NCI-H2107 treated with DMSO at 0.1 percent for 48 hours (cell line): ENCODE data around the gene DLG4.

Experiments
- DNase-seq: peaks from one replicate; lab custom pipeline; 2025; ENCODE audit not compliant: unreplicated experiment; lab: John Stamatoyannopoulos, UW

The DLG4 gene

DNA sequence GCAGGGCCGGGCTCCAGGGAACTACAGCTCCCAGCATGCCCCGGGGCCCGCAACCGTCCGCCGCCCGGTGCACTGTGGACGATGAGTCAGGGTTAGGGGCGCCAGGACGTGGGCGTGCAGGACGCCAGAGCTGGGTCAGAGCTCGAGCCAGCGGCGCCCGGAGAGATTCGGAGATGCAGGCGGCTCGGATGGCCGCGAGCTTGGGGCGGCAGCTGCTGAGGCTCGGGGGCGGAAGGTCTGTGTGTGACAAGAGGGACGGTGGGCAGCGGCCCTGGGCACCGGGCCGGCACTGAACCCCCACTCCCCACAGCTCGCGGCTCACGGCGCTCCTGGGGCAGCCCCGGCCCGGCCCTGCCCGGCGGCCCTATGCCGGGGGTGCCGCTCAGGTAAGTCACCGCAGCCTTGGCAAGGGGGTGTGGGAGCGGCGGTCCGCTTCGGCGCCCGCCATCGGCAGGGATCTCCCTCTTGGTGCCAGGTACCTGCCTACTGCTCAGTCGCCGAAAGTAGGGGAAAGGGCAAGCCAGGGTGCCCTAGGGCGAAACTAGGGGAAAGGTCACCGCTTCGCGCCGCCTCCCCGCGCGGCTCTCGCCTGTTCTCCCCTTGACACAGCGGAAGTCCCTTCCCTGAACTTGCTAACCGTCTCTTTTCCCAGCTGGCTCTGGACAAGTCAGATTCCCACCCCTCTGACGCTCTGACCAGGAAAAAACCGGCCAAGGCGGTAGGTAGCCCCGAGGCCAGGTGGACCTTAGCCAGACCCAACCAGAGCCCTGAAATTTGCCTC lies at the start of gene DLG4, which contains the start of gene ACADVL:
TSS of gene DLG4 (minus strand) at position 25 of the 781 bp plus-strand sequence.
TSS of gene ACADVL (plus strand) at position 127 of the 781 bp plus-strand sequence. CDS start at position 174, 47 bp downstream.
- no peak for DNase-seq

DNA sequence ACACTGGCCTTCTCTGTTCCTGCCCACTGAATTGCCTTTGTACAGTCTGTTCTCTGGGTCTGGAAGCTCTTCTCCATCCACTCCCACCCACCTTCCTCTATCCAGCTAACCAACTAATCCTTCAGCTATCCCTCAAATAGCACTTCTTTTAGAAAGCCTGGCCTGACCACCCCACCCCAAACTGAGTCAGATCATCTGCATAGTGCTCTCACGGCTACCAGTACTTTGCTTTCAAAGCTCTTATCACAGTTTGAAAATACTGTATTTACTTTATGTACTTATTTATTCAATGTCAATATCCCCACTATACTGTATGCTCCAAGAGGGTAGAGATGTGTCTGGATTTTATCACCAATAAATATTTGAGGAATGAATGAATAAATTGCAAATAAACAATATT lies 47.1 kb upstream of the DLG4 start:
- DNase-seq = no peak

DNA sequence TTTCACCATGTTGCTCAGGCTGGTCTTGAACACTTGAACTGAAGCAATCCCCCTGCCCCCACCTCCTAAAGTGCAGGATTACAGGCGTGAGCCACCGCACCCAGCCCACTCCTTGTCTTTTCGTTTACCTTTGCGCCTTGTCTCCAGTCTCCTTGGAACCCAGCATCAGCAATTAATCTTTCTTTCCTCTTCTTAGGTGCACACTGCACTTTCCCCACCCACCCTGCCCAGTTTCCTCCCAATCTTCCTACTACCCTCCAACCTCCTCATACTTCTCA lies 44.1 kb upstream of the DLG4 start:
- no peak for DNase-seq

DNA sequence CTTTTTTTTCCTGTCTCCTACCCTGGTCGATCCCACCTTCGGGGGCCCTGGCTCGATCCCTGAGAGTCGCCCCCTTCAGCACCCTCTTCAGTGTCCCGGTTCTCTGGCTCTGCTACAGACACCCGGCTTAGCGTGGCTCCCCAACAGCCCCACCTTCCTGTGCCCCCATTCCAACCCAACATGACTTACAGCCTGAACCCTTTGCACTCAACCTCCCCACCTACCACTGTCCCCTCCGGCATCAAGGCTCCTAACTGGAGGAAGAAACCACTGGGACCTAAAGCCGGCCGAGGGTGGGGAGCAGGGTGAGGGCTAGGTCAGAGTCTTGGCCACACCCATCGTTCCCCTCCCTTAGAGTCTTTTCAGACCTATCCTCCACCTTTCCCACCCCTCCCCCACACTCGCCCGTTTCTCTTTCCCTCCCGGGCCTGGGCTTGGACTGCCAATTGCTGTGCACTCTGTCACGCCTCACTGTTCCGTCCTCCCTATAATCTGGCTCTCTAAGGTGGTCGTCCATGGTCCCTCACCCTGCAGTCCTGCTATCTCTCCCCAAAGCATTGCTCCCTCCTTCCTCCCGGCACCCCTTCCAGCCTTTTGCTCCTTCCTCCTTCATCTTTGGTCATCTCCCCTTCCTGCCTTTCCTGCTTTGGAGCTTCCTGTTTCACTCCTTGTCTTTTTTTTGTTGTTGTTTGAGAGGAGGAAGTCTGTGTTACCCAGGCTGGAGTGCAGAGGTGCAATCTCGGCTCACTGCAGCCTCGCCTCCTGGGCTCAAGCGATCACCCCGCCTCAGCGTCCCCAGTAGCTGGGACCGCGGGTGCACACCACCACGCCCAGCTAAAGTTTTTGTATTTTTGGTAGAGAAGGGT lies 43.5 kb upstream of the DLG4 start:
- DNase-seq = peak; percentile 10

DNA sequence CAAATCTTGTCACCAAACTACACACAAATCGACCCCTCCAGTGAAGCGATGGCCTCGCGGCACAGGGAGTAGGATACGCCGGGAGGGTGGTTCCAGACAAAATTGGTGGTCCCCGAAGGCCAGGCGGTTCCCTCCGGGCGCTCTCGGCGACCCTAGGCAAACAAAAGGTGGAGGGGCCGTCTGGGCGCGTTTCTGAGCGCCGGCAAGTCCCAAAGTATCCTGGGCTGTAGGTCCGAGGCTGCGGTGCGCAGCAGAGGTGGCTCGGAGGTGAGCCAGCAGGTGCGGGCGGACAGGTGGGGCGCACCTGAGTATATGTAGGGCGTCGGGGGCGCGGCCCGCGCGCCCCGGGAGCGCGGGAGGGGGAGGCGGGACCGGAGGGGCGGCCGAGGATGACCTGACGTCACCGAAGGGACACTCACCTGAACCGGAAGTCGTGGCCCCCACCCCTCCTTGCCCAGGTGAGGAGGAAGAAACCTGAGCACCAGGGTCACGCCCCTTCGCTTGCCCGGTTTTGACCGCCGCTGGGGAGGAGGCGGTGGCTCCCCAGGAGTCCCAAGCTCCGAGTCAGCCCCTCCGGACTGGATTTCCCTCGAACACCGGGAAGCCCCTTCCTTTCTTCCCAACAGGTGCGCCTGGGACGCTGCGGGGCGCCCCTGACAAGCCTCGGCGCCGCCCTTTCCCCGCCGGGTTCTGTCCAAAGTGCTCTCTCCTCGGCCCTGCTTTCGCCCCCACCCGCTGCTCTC lies 42.7 kb upstream of the DLG4 start, which contains the start of gene CLDN7:
TSS of gene CLDN7 (minus strand) at position 287 of the 743 bp plus-strand sequence. CDS start 435 bp downstream, outside the sequence.
- DNase-seq = peak; percentile 33

DNA sequence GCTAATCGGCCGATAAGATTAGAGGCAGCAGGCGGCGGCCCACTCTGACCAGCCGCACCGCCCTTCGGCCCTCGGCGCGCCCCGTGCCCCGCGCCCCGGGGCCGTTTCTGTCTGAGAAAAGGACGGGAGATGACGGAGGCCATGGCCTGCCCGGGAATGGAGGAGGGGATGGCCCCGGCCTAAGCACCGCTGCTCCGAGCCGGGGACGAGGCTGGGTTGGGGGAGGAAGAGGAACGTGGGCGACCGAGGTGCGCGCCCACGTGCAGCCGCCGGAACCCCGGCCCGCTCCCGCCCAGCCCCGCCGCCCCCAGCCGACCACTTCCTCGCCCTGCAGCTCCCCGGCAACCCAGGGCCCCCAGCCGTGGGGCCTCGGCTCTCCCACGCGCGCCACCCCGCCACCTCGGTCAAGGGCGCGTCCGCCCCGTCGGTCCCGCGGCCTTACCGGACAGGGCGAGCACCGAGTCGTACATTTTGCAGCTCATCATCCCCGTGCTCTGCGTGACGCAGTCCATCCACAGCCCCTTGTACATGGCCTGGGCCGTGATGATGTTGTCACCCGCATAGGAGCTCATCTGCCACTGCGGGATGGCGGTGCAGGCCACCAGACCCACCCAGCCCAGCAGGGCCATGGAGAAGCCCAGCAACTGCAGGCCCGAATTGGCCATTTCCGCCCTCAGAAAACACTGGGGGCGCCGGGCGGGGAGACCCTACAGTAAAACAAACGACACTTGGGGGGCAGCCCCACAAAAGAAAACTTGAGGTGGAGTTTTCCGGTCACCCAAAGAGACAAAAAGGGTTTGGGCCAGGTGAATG lies 41.9 kb upstream of the DLG4 start:
- DNase-seq = no peak

DNA sequence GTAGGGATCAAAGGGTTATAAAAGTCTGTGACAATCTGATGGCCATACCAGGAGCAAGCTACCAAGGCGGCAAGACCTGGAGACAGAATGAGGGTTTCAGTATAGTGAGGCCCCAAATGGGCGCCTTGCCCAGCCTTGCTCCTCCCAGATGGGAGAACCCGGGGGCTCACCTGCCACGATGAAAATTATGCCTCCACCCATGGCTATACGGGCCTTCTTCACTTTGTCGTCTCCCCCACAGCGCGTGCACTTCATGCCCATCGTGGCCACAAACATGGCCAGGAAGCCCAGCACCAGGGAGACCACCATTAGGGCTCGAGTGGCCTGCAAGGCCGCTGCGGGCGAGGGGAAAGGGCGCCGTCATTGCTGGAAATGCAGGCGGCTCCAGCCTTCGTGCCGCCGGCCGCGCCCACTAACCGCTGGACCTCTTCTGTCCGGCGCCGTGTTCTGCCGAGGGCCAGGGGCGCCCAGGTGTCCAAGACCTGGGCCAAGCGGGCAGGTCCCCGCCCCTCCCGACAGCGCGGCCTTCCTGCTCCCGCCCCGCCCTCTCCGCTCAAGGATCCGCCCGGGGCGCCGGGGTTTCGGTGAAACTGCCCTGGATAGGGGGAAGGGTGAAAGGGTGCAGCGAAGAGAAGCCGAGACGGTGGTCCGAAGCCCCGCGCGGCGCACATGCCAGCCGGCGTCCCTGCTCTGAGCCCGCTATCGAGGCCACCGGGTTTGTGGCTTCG lies 41.2 kb upstream of the DLG4 start:
- DNase-seq = no peak

DNA sequence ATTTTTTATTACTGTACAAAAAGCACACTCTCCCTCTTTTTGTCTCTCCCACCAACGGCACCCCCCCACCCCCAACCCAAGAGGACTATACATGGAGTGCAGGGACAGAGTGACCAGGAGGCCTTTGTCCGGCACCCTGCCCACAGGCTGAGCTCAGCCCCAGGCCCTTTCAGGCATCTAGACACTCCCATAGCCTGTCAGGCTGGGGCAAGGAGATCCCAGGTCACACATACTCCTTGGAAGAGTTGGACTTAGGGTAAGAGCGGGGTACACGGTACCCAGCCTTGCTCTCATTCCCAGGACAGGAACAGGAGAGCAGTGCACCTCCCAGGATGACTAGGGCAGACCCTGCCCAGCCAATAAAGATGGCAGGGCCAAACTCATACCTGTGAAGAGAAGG lies 40.5 kb upstream of the DLG4 start:
- DNase-seq = no peak

DNA sequence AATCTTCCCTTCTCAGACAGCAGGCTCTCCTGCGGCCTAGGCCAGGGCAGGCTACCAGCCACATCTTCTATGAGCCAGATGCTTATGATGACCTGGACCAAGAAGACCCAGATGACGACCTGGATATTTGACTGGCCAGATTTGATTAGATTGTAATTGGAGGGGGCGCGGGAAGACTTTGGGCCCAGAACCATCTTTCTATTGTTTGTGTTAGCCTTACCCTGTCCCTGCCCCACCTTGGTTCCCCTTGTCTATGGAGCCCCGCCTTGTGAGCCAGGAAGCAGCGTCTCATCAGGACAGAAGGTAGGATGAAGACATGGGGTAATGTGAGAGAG lies 39.9 kb upstream of the DLG4 start:
- DNase-seq = no peak

DNA sequence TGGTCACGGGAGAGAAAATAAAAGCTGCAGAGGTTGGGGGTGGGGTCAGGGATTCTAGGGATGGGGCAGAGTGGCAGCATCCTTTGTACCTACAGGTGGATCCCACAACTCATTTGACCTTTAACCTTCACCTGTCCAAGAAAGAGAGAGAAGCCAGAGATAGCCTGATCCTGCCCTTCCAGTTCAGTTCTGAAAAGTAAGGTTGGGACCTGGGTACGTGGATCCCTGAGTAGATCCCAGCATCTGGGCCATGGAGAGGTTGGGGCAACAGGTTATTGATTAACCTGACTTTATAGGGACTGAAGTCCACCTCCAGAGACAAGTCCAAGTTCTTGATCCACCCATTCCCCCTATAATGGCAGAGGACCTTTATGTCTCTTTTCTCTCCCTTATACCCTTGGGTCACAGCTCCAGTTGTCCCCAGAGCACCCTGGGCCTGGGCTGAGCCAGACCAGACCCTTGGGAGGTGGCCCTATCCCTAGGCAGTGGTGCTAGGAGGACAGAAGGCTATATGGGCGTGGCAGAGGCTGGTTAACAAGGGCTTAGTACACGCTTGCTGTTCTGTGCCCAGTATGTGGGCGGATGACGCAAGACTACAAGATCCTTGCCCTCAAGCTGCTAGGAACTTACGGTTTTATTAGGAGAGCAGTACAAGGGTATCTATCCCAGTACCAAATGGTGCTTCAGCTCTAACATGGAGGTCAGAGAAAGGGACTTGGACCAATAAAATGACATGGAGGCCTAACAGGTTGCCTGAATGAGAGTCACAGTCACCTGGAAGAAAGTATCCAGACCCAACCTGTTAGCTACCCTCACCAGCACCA lies 39.3 kb upstream of the DLG4 start:
- no peak for DNase-seq

DNA sequence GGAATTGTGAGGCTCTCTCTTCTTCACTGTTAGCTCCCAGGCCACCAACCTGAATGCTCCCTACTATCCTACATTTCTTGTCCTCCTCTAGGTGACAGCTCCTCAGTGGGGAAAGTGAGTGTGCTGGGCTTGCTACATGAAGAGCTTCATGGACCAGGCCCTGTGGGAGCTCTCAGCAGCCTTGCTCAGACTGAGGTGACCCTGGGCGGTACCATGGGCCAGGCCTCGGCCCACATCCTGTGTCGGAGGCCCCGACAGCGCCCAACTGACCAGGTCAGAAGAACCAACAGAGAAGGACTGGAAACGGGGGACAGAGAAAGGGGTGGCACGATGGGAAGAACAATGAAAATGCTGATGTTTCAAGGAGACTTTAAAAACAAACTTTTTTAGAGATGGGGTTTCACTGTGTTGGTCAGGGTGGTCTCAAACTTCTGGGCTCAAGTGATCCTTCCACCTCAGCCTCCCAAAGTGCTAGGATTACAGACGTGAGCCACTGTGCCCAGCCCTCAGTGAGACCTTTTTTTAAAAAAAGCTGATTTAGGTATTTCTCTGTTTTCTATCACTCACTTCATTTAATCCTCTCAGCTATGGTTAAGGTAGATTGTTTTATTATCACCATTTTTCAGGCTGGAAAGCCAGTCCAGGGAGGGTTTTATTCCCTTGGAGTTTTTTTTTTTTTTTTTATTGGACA lies 37.3 kb upstream of the DLG4 start:
- no peak for DNase-seq

DNA sequence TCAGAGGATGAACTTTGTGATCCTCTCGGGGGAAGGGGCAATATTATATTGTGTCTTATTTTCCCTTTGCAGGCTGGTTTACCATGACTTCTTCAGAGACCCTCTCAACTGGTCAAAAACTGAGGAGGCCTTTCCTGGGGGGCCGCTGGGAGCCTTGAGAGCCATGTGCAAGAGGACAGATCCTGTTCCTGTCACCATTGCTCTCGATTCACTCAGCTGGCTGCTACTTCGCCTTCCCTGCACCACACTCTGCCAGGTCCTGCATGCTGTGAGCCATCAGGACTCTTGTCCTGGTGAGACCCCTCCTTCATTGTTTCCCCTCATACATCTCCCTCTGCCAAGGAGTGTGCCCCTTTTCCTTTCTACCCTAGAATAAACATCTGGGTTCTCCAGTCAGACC lies 34.9 kb upstream of the DLG4 start:
- no peak for DNase-seq

DNA sequence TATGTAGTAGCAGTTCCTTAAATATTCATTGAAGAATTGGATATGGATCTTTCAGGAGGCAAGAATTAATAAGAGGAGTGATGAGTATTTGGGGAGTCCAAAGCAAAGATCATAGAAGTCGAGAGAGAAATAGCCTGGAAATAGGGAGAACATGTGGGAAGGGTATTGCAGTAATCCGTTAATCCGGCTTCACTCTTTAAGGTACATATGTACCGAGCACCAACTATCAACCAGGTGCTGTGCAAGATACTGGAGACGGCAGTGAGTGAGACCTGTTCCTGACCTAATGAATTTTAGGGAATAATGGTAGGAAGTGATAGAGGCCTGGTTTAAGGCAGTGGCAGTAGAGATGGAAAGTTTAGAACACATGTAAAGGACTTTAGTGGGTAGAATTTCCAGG lies 33.4 kb upstream of the DLG4 start:
- no peak for DNase-seq

DNA sequence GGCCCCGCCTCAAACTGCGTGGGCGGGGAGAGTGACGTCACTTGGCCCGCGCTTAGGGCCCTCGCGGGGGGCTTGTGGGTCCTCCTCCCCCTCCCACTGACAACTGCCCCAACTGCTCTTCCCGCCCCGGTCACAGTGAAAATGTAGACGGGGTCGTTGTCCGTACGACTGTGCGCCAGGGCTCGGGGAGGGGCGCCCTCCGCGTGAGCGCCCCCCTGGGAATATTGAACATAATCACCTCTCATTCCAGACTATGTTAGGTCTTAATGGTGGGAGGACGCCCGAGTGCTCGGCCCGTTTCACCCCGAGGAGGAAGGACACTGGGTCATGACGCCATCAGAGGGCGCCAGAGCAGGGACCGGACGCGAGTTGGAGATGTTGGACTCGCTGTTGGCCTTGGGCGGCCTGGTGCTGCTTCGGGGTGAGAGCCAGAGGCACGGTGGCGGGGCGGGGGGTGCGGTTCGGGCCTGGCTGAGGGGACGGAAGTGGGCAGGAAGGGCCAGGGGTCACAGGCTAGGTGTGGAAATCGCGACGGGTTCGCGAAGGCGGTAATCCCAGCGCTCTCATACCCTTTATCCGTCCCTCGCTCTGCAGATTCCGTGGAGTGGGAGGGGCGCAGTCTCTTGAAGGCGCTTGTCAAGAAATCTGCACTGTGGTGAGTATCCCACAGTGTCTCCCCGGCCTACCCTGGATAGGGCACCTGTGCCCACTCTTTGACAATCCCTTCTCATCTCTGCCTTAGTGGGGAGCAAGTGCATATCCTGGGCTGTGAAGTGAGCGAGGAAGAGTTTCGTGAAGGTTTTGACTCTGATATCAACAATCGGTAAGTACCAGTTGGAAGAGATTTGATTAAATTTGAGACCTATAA lies 32.8 kb upstream of the DLG4 start, which contains the start of gene ELP5:
TSS of gene ELP5 (plus strand) at position 40 of the 868 bp plus-strand sequence. CDS start at position 376, 336 bp downstream.
- DNase-seq = peak; percentile 58

DNA sequence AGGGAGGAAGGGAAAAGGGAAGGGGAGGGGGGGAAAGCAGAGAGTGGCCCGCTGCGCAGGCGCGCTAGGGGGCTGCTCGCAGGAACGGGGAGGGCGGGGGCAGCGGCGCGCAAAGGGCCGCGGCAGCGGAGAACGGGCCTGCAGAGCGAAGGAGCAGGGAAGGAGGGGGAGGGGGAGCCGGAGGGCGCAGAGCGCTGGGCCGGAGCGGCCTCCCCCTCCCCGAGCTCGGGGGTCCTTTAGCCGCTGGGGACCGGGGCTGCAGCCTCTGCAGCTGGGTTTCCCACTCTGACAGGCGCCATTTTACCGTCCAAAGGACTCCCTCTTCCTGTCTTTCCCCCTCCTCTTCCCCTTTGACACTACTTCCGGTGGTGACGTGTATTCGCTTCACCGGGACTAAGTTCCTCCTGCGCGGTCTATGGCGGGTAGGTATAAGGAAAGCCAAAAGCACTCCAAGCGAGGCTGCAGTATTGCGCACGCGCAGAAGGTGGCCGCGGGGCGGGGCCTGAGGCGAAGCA lies 32.1 kb upstream of the DLG4 start, which contains the start of gene CTDNEP1:
TSS of gene CTDNEP1 (minus strand) at position 74 of the 515 bp plus-strand sequence. CDS start 438 bp downstream, outside the sequence.
- peak; percentile 96 for DNase-seq

DNA sequence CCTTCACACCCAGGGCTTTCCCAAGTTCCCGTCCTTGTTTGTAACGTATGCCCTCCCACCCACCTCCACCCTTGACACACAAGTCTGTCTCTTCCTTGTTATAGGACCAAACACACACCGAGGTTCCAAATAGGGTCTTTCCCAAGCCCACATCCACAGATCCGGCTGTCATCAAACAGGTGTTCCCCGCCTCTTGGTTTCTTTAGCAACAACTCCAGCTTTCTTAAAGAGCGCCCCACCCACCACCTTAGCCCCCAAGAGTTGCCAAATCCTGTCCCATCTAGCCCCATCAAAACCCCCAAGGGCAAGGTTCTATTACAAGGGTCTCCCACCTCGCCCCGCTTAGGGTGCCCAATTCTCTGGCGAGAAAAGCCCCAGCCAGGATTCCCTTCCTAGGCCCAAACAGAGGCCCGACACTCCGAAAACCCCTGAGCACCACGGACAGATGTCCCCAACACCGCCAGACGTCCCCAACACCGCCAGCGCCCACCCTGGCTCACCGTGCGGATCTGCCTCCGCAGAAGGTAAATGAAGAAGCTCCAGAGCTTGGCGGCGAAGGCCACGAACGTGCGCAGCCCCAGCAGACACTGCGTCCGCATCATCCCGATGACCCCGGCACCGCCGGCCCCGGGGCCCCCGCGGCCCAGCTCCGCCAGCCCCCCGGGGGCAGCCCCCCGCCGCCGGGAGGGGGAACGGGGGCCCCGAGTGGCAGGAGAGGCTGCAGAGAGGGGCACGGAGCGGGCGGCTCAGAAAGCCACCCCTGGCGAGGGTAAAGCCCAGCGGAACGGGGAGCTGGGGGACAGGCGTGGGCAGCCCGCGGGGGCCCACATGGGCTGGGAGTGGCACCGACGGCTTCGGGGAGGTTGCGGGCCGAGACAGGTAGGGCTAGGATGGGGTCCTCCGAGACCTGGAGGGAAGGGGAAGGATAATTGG lies 31.3 kb upstream of the DLG4 start:
- DNase-seq = no peak
